Hepatocyte (in vitro differentiated cells): ENCODE measurements around the gene VIL1. TPM values are rescaled to one million over a fixed set of nuclear protein-coding genes. Genes with fewer than 3 reads are reported as not detected.

ENCODE experiments used
- DNase-seq: peaks from one replicate; pipeline ENCODE4 v3.0.0-alpha.2; 2016; ENCODE audit warnings: low spot score
- H2AFZ ChIP-seq: fragments of 200-600 bp; sonication (generic); 2 replicates; pipeline ENCODE4 v1.6.0; 2016; ENCODE audit warnings: antibody characterized with exemption, mild to moderate bottlenecking
- H3K27ac ChIP-seq: fragments of 200-600 bp; sonication (generic); 2 replicates; pipeline ENCODE4 v1.5.1; 2016; ENCODE audit warnings: mild to moderate bottlenecking
- H3K27me3 ChIP-seq: fragments of 200-600 bp; sonication (generic); 2 replicates; pipeline ENCODE4 v1.6.1; 2016
- H3K36me3 ChIP-seq: fragments of 200-600 bp; sonication (generic); replicated peaks from 2 replicates; pipeline ENCODE4 v1.5.1; 2016; ENCODE audit warnings: low read depth; ENCODE audit not compliant: insufficient read depth
- H3K4me1 ChIP-seq: fragments of 200-600 bp; sonication (generic); 2 replicates; pipeline ENCODE4 v1.5.1; 2016; ENCODE audit warnings: mild to moderate bottlenecking, moderate library complexity; ENCODE audit not compliant: insufficient read depth
- H3K4me2 ChIP-seq: fragments of 200-600 bp; sonication (generic); 2 replicates; pipeline ENCODE4 v1.6.0; 2016
- H3K4me3 ChIP-seq: fragments of 200-600 bp; sonication (generic); 2 replicates; pipeline ENCODE4 v1.5.1; 2016; ENCODE audit warnings: mild to moderate bottlenecking
- H3K79me2 ChIP-seq: fragments of 200-600 bp; sonication (generic); 2 replicates; pipeline ENCODE4 v1.6.0; 2017; ENCODE audit warnings: mild to moderate bottlenecking
- H3K9me2 ChIP-seq: fragments of 200-600 bp; sonication (generic); replicated peaks from 2 replicates; pipeline ENCODE4 v1.6.0; 2017; ENCODE audit warnings: mild to moderate bottlenecking; ENCODE audit not compliant: insufficient read depth
- H3K9me3 ChIP-seq: fragments of 200-600 bp; sonication (generic); 2 replicates; pipeline ENCODE4 v1.5.1; 2016; ENCODE audit warnings: low read depth, mild to moderate bottlenecking
- H4K20me1 ChIP-seq: fragments of 200-600 bp; sonication (generic); 2 replicates; pipeline ENCODE4 v1.6.0; 2016; ENCODE audit warnings: mild to moderate bottlenecking; ENCODE audit not compliant: insufficient read depth, poor library complexity, severe bottlenecking
- CTCF ChIP-seq: fragments of 200-600 bp; sonication (generic); IDR thresholded peaks from 2 replicates; pipeline ENCODE4 v1.5.1; 2016; ENCODE audit warnings: antibody characterized with exemption, mild to moderate bottlenecking; ENCODE audit not compliant: poor library complexity
- EZH2 ChIP-seq: fragments of 200-600 bp; sonication (generic); IDR thresholded peaks from 2 replicates; pipeline ENCODE4 v1.6.1; 2016; ENCODE audit warnings: antibody characterized with exemption, mild to moderate bottlenecking, borderline replicate concordance
- EZH2phosphoT487 ChIP-seq: fragments of 200-600 bp; sonication (generic); IDR thresholded peaks from one replicate; pipeline ENCODE4 v1.6.1; 2018; ENCODE audit warnings: antibody characterized with exemption, mild to moderate bottlenecking, low read depth, moderate library complexity; ENCODE audit not compliant: unreplicated experiment, severe bottlenecking
- WGBS: methylation state at CpG from one replicate; pipeline ENCODE4 v1.1.6; 2016; ENCODE audit warnings: low lambda C conversion rate; ENCODE audit errors: missing lambda C conversion rate; 5-methylcytosine and 5-hydroxymethylcytosine counted together
- polyA plus RNA-seq: library from polyadenylated mRNA; unstranded; fragments of >200 nt; fragmentation: Nextera tagmentation; extraction: Ambion mirVana; gene quantifications from 2 replicates; pipeline ENCODE4 v1.2.1, GENCODE V29; 2016
- total RNA-seq: library from RNA; depleted of rRNA; stranded (reverse); fragments of >200 nt; gene quantifications from 2 replicates; pipeline ENCODE4 v1.2.3, GENCODE V29; 2014

Gene VIL1
- total and polyA plus RNA-seq, 2 experiments from 2014 or later: 160 to 261 TPM

- Histone ChIP-seq H2AFZ (no peak overlapping the region), H3K36me3 (no peaks in the 10 kb centered on the region), H3K4me1 (no peaks in the 10 kb centered on the region), H3K4me3 (no peak overlapping the region), H3K9me2 (no peaks in the 10 kb centered on the region), H4K20me1 (no peaks in the 10 kb centered on the region), H3K9me3 (no peaks in the 10 kb centered on the region), H3K27me3 (no peaks in the 10 kb centered on the region), H3K4me2 (no peak overlapping the region), H3K79me2 (no peaks in the 10 kb centered on the region), H3K27ac (no peak overlapping the region)
- peak; percentile 5 for DNase-seq
- TF ChIP-seq EZH2phosphoT487 (no peak), EZH2 (no peak), CTCF (no peak)
- WGBS: 94% methylated on average over 17 of the region's 17 CpGs
These were observed 29.4 kb upstream of the VIL1 start for GRCh38 chr2:218389333-218390150.

GRCh38 chr2:218391202-218391601 lies 27.7 kb upstream of the VIL1 start:
- 98% methylated on average over 6 of the region's 23 CpGs for whole genome bisulfite sequencing

GRCh38 chr2:218392459-218392858 lies 26.5 kb upstream of the VIL1 start:
- H2AFZ ChIP-seq: no peak overlapping the region

More at GRCh38 chr2:218391202-218391601, 27.7 kb upstream of the VIL1 start:
- Histone ChIP-seq H2AFZ (no peak overlapping the region), H3K4me2 (no peak overlapping the region), H3K79me2 (no peaks in the 10 kb centered on the region), H3K27ac (no peak overlapping the region), H4K20me1 (no peaks in the 10 kb centered on the region), H3K9me3 (no peaks in the 10 kb centered on the region), H3K9me2 (no peaks in the 10 kb centered on the region), H3K36me3 (no peaks in the 10 kb centered on the region), H3K4me1 (no peaks in the 10 kb centered on the region), H3K4me3 (no peak overlapping the region), H3K27me3 (no peaks in the 10 kb centered on the region)
- DNase-seq: peak; percentile 3
- TF ChIP-seq CTCF (no peak), EZH2phosphoT487 (no peak), EZH2 (no peak)

More at GRCh38 chr2:218392459-218392858, 26.5 kb upstream of the VIL1 start:
- Histone ChIP-seq H3K4me3 (no peak overlapping the region), H3K9me2 (no peaks in the 10 kb centered on the region), H3K36me3 (no peaks in the 10 kb centered on the region), H3K9me3 (no peaks in the 10 kb centered on the region), H3K27ac (no peak overlapping the region), H3K4me1 (peaks cover 6% of the 10 kb centered on the region), H4K20me1 (no peaks in the 10 kb centered on the region), H3K79me2 (peaks cover 6% of the 10 kb centered on the region), H3K4me2 (no peak overlapping the region), H3K27me3 (no peaks in the 10 kb centered on the region)
- WGBS: 94% methylated on average over 5 of the region's 5 CpGs
- TF ChIP-seq EZH2phosphoT487 (no peak), EZH2 (no peak), CTCF (no peak)
- DNase-seq: no peak
